IPS-18a (cell line): Measurements from ENCODE around the gene TLL2.

Source experiments
- H3K27ac ChIP-seq: one replicate; pipeline ENCODE4 v1.5.1; 2013; ENCODE audit warnings: low read length
- H3K27me3 ChIP-seq: one replicate; pipeline ENCODE4 v1.6.1; 2013; ENCODE audit warnings: mild to moderate bottlenecking, low read length; ENCODE audit not compliant: control insufficient read depth, insufficient read depth
- H3K36me3 ChIP-seq: one replicate; pipeline ENCODE4 v1.6.1; 2013; ENCODE audit warnings: low read depth, low read length; ENCODE audit not compliant: control insufficient read depth
- H3K4me1 ChIP-seq: one replicate; pipeline ENCODE4 v1.6.1; 2013; ENCODE audit warnings: low read depth, low read length; ENCODE audit not compliant: control insufficient read depth
- H3K4me3 ChIP-seq: one replicate; pipeline ENCODE4 v1.5.1; 2013; ENCODE audit warnings: low read length
- H3K9ac ChIP-seq: one replicate; pipeline ENCODE4 v1.6.1; 2013; ENCODE audit warnings: mild to moderate bottlenecking, low read length, moderate library complexity
- H3K9me3 ChIP-seq: one replicate; pipeline ENCODE4 v1.6.1; 2013; ENCODE audit warnings: low read depth, low read length; ENCODE audit not compliant: control insufficient read depth

TLL2 gene

GRCh38 chr10:96416643-96417042, 97.1 kb downstream of the TLL2 start:
- Histone ChIP-seq H3K9ac (no peak overlapping the region), H3K4me3 (no peak overlapping the region), H3K9me3 (no peaks in the 10 kb centered on the region), H3K27ac (no peak overlapping the region), H3K4me1 (peaks cover 6% of the 10 kb centered on the region), H3K36me3 (no peaks in the 10 kb centered on the region), H3K27me3 (no peaks in the 10 kb centered on the region)

DNA sequence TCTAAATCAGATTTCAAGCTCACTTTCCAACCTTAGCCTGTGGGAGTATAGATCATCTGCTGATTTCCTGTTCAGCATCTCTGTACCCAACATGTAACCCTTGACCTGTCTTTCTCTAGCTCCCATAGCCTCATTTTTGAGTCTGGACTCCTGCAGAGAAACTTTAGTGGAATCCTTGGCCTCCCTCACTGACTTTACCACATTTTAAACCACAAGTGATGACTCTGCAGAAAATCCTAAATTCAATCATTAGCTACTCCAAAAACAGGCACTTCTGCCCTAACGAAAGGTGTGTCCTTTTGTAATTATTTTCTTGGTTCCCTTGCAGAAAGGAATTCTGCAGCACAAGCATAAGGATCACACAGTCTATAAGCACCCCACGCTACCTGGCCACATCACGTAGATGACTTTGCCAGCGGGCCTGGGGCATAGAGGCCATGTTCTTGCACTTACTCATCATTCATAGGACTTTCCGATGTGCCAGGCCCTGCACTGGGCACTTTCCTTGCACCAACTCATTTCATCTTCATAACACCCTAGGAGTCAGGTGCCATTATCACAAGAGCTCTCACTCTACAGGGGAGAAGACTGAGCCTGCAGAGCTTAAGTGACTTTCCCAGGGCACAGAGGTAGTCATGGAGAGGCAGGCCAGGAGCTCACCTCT, 97.7 kb downstream of the TLL2 start:
- no peak overlapping the region for H3K27ac ChIP-seq

GRCh38 chr10:96415150-96415890, 98.4 kb downstream of the TLL2 start:
- Histone ChIP-seq H3K27me3 (no peaks in the 10 kb centered on the region), H3K4me1 (peaks cover 6% of the 10 kb centered on the region), H3K9me3 (no peaks in the 10 kb centered on the region), H3K27ac (no peak overlapping the region), H3K36me3 (no peaks in the 10 kb centered on the region), H3K4me3 (no peak overlapping the region), H3K9ac (no peak overlapping the region)

More for the DNA sequence above, 97.7 kb downstream of the TLL2 start:
- H3K9ac ChIP-seq = no peak overlapping the region
- no peaks in the 10 kb centered on the region for H3K9me3 ChIP-seq
- no peaks in the 10 kb centered on the region for H3K36me3 ChIP-seq
- H3K4me1 ChIP-seq = peaks cover 6% of the 10 kb centered on the region
- H3K4me3 ChIP-seq = no peak overlapping the region
- no peaks in the 10 kb centered on the region for H3K27me3 ChIP-seq

GRCh38 chr10:96414303-96414702, 99.4 kb downstream of the TLL2 start:
- no peak overlapping the region for H3K9ac ChIP-seq
- peaks cover 6% of the 10 kb centered on the region for H3K4me1 ChIP-seq
- H3K9me3 ChIP-seq = no peaks in the 10 kb centered on the region
- no peak overlapping the region for H3K4me3 ChIP-seq
- H3K27me3 ChIP-seq = no peaks in the 10 kb centered on the region
- no peak overlapping the region for H3K27ac ChIP-seq
- H3K36me3 ChIP-seq = no peaks in the 10 kb centered on the region

- H3K27ac ChIP-seq = no peak overlapping the region
- no peaks in the 10 kb centered on the region for H3K36me3 ChIP-seq
- no peaks in the 10 kb centered on the region for H3K9me3 ChIP-seq
- H3K4me3 ChIP-seq = no peak overlapping the region
- H3K4me1 ChIP-seq = peaks cover 6% of the 10 kb centered on the region
- H3K27me3 ChIP-seq = no peaks in the 10 kb centered on the region
- H3K9ac ChIP-seq = no peak overlapping the region
Observed at GRCh38 chr10:96413151-96413787, 100.5 kb downstream of the TLL2 start.

GRCh38 chr10:96411716-96412320, 101.9 kb downstream of the TLL2 start:
- no peaks in the 10 kb centered on the region for H3K4me1 ChIP-seq
- H3K9ac ChIP-seq = no peak overlapping the region
- H3K36me3 ChIP-seq = no peaks in the 10 kb centered on the region
- no peak overlapping the region for H3K27ac ChIP-seq
- H3K4me3 ChIP-seq = no peak overlapping the region
- H3K9me3 ChIP-seq = no peaks in the 10 kb centered on the region
- no peaks in the 10 kb centered on the region for H3K27me3 ChIP-seq

GRCh38 chr10:96410296-96410695, 103.4 kb downstream of the TLL2 start:
- Histone ChIP-seq H3K4me1 (no peaks in the 10 kb centered on the region), H3K9ac (no peak overlapping the region), H3K4me3 (no peak overlapping the region), H3K27ac (no peak overlapping the region), H3K9me3 (no peaks in the 10 kb centered on the region), H3K27me3 (no peaks in the 10 kb centered on the region), H3K36me3 (no peaks in the 10 kb centered on the region)

DNA sequence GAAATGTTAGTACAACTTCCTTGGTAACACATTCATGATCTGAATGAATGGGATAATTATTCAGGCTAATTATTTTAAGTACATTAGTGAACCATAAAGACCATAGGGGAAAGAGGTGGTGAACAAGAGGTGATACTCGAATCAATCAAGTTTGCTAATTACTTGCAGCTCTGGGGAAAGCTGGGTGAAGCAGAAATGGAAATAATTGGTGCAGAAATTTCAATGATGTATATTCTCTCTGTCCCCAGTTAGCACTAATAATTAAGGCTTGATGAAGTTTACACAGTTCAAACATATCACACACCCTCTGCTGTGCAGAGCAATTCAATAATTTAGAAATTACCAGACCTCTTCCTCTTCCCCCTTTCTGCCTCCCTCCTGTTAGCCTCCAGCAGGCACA, 105.5 kb downstream of the TLL2 start:
- Histone ChIP-seq H3K9me3 (no peaks in the 10 kb centered on the region), H3K9ac (no peak overlapping the region)

GRCh38 chr10:96407560-96408069, 106.1 kb downstream of the TLL2 start:
- H3K4me1 ChIP-seq = no peaks in the 10 kb centered on the region
- no peak overlapping the region for H3K9ac ChIP-seq
- no peak overlapping the region for H3K27ac ChIP-seq
- no peaks in the 10 kb centered on the region for H3K36me3 ChIP-seq
- no peaks in the 10 kb centered on the region for H3K9me3 ChIP-seq
- H3K27me3 ChIP-seq = no peaks in the 10 kb centered on the region
- H3K4me3 ChIP-seq = no peak overlapping the region

More for the DNA sequence above, 105.5 kb downstream of the TLL2 start:
- Histone ChIP-seq H3K27me3 (no peaks in the 10 kb centered on the region), H3K27ac (no peak overlapping the region), H3K36me3 (no peaks in the 10 kb centered on the region), H3K4me3 (no peak overlapping the region), H3K4me1 (no peaks in the 10 kb centered on the region)

GRCh38 chr10:96406091-96406490, 107.6 kb downstream of the TLL2 start:
- H3K36me3 ChIP-seq = no peaks in the 10 kb centered on the region
- no peak overlapping the region for H3K27ac ChIP-seq
- no peak overlapping the region for H3K4me3 ChIP-seq
- no peak overlapping the region for H3K9ac ChIP-seq
- no peaks in the 10 kb centered on the region for H3K4me1 ChIP-seq
- H3K9me3 ChIP-seq = no peaks in the 10 kb centered on the region
- no peaks in the 10 kb centered on the region for H3K27me3 ChIP-seq
